Astrocyte (in vitro differentiated cells and primary cell): ENCODE measurements around the gene HTR3C. TPM values are rescaled to one million over a fixed set of nuclear protein-coding genes. Genes with fewer than 3 reads are reported as not detected.
A peak's percentile ranks its signal among the peaks of the same experiment; 100 is the strongest.
"Not testable (repeated sequence)": the region's sequence is repeated elsewhere in the genome, so short reads cannot be mapped to it uniquely, and the experiment has no call there.

Experiments used
- DNase-seq: peaks from one replicate; pipeline ENCODE4 v3.0.0-alpha.2; 2010; ENCODE audit warnings: low read depth
- FAIRE-seq: peaks from 2 replicates; lab custom pipeline; 2011; peaks lifted over from hg19 to GRCh38; lab: Jason Lieb, UNC
- H2AFZ ChIP-seq: 2 replicates; pipeline ENCODE4 v1.6.0; 2012; ENCODE audit warnings: low read depth, low read length, inconsistent platforms
- H3K27ac ChIP-seq: 2 replicates; pipeline ENCODE4 v1.5.1; 2011; ENCODE audit warnings: low read depth, low read length, inconsistent platforms
- H3K27me3 ChIP-seq: 2 replicates; pipeline ENCODE4 v1.6.0; 2011; ENCODE audit warnings: low read length, inconsistent platforms; ENCODE audit not compliant: insufficient read depth
- H3K36me3 ChIP-seq: 2 replicates; pipeline ENCODE4 v1.5.1; 2011; ENCODE audit warnings: low read length, inconsistent platforms; ENCODE audit not compliant: insufficient read depth
- H3K4me1 ChIP-seq: 2 replicates; pipeline ENCODE4 v1.5.1; 2011; ENCODE audit warnings: low read length, inconsistent platforms; ENCODE audit not compliant: insufficient read depth
- H3K4me2 ChIP-seq: 2 replicates; pipeline ENCODE4 v1.6.0; 2012; ENCODE audit warnings: low read length, inconsistent platforms
- H3K4me3 ChIP-seq: 2 replicates; pipeline ENCODE4 v1.5.1; 2011; ENCODE audit warnings: low read depth, mild to moderate bottlenecking, low read length, inconsistent platforms; ENCODE audit not compliant: insufficient read depth
- H3K79me2 ChIP-seq: 2 replicates; pipeline ENCODE4 v1.6.0; 2012; ENCODE audit warnings: mild to moderate bottlenecking, low read length, inconsistent platforms; ENCODE audit not compliant: insufficient read depth
- H3K9ac ChIP-seq: 2 replicates; pipeline ENCODE4 v1.6.0; 2012; ENCODE audit warnings: mild to moderate bottlenecking, low read length, inconsistent platforms
- H3K9me3 ChIP-seq: 2 replicates; pipeline ENCODE4 v1.5.1; 2012; ENCODE audit warnings: low read depth, mild to moderate bottlenecking, low read length, inconsistent platforms; ENCODE audit not compliant: insufficient read depth
- H4K20me1 ChIP-seq: 2 replicates; pipeline ENCODE4 v1.6.0; 2012; ENCODE audit warnings: low read length, inconsistent platforms; ENCODE audit not compliant: insufficient read depth
- H3K27ac Mint-ChIP-seq: one replicate; pipeline ENCODE4 v1.8.0; 2021; ENCODE audit warnings: mild to moderate bottlenecking, mixed read lengths; ENCODE audit not compliant: unreplicated experiment
- H3K27me3 Mint-ChIP-seq: one replicate; pipeline ENCODE4 v1.8.0; 2021; ENCODE audit warnings: low read depth, mixed read lengths; ENCODE audit not compliant: unreplicated experiment
- H3K36me3 Mint-ChIP-seq: one replicate; pipeline ENCODE4 v1.8.0; 2021; ENCODE audit warnings: low read depth, mixed read lengths; ENCODE audit not compliant: unreplicated experiment
- H3K4me1 Mint-ChIP-seq: one replicate; pipeline ENCODE4 v1.8.0; 2021; ENCODE audit warnings: low read depth, mixed read lengths; ENCODE audit not compliant: unreplicated experiment
- H3K4me3 Mint-ChIP-seq: one replicate; pipeline ENCODE4 v1.8.0; 2021; ENCODE audit warnings: mild to moderate bottlenecking, moderate library complexity, mixed read lengths; ENCODE audit not compliant: unreplicated experiment
- H3K9me3 Mint-ChIP-seq: one replicate; pipeline ENCODE4 v1.8.0; 2021; ENCODE audit warnings: mild to moderate bottlenecking, mixed read lengths; ENCODE audit not compliant: unreplicated experiment
- CTCF ChIP-seq: IDR thresholded peaks from 2 replicates; pipeline ENCODE4 v1.5.1; 2011; ENCODE audit warnings: low read depth, mild to moderate bottlenecking, inconsistent platforms, low read length, moderate library complexity; ENCODE audit not compliant: insufficient read depth
- EZH2 ChIP-seq: IDR thresholded peaks from 2 replicates; pipeline ENCODE4 v1.6.1; 2012; ENCODE audit warnings: mild to moderate bottlenecking, low read length, inconsistent platforms; ENCODE audit not compliant: insufficient read depth
- total RNA-seq: library from RNA; stranded (reverse); gene quantifications from 2 replicates; pipeline ENCODE4 v1.2.1, GENCODE V29; 2021

The HTR3C gene
- total RNA-seq, 1 donor from 2014 or later, result not detected

GRCh38 chr3:184037816-184038215 is 15.0 kb upstream of the HTR3C start:
- TF ChIP-seq CTCF (no peak), EZH2 (no peak)
- no peaks in the 10 kb centered on the region for H3K9me3 Mint-ChIP-seq
- Histone ChIP-seq H3K4me3 (no peak overlapping the region), H3K79me2 (no peaks in the 10 kb centered on the region), H3K4me2 (no peak overlapping the region), H3K9ac (no peak overlapping the region), H3K4me1 (no peaks in the 10 kb centered on the region), H4K20me1 (no peaks in the 10 kb centered on the region), H3K27ac (no peak overlapping the region), H2AFZ (no peak overlapping the region), H3K36me3 (no peaks in the 10 kb centered on the region), H3K9me3 (no peaks in the 10 kb centered on the region), H3K27me3 (peaks cover 6% of the 10 kb centered on the region)
- H3K4me1 Mint-ChIP-seq, result no peaks in the 10 kb centered on the region
- H3K27ac Mint-ChIP-seq, result no peak overlapping the region
- peaks cover 22% of the 10 kb centered on the region for H3K27me3 Mint-ChIP-seq
- DNase-seq (no peak), FAIRE-seq (no peak)
- H3K36me3 Mint-ChIP-seq, result no peaks in the 10 kb centered on the region
- no peak overlapping the region for H3K4me3 Mint-ChIP-seq

- not testable (repeated sequence) for H3K27ac ChIP-seq, H3K36me3 Mint-ChIP-seq, H3K36me3 ChIP-seq
Measured at GRCh38 chr3:184038307-184038706, 14.5 kb upstream of the HTR3C start.

GRCh38 chr3:184039414-184039813 is 13.4 kb upstream of the HTR3C start:
- H3K4me1 ChIP-seq, result no peaks in the 10 kb centered on the region
- Mint-ChIP-seq H3K36me3 (no peaks in the 10 kb centered on the region), H3K9me3 (no peaks in the 10 kb centered on the region), H3K27ac (no peak overlapping the region), H3K4me3 (no peak overlapping the region), H3K4me1 (no peaks in the 10 kb centered on the region), H3K27me3 (peaks cover 21% of the 10 kb centered on the region)
- H3K79me2 ChIP-seq, result no peaks in the 10 kb centered on the region
- H3K27ac ChIP-seq, result no peak overlapping the region
- TF ChIP-seq CTCF (no peak), EZH2 (no peak)
- no peaks in the 10 kb centered on the region for H4K20me1 ChIP-seq
- no peaks in the 10 kb centered on the region for H3K9me3 ChIP-seq
- peak; percentile 47 for DNase-seq
- no peaks in the 10 kb centered on the region for H3K36me3 ChIP-seq
- H3K4me2 ChIP-seq, result no peak overlapping the region
- H2AFZ ChIP-seq, result no peak overlapping the region
- FAIRE-seq, result no peak
- H3K4me3 ChIP-seq, result no peak overlapping the region
- peaks cover 6% of the 10 kb centered on the region for H3K27me3 ChIP-seq
- no peak overlapping the region for H3K9ac ChIP-seq

More at GRCh38 chr3:184038307-184038706, 14.5 kb upstream of the HTR3C start:
- H3K4me1 Mint-ChIP-seq, DNase-seq, H3K4me3 Mint-ChIP-seq, H3K4me3 ChIP-seq, H3K27me3 ChIP-seq, H3K4me2 ChIP-seq, H4K20me1 ChIP-seq, H2AFZ ChIP-seq, H3K9ac ChIP-seq, H3K9me3 ChIP-seq, H3K79me2 ChIP-seq, H3K27ac Mint-ChIP-seq, FAIRE-seq, H3K9me3 Mint-ChIP-seq, H3K4me1 ChIP-seq: not testable (repeated sequence)
- H3K27me3 Mint-ChIP-seq, result peaks cover 21% of the 10 kb centered on the region
